HepG2 (cell line): ENCODE results near the gene PASK. TPM values are rescaled to one million over a fixed set of nuclear protein-coding genes. Genes with fewer than 3 reads are reported as not detected.

Experiments
- AHDC1 ChIP-seq: sonication (generic); formaldehyde crosslinking; IDR thresholded peaks from 2 replicates; pipeline ENCODE4 v1.5.1; 2020; ENCODE audit warnings: mild to moderate bottlenecking, missing genetic modification reagents, borderline replicate concordance
- AKAP8 ChIP-seq: sonication (generic); formaldehyde crosslinking; IDR thresholded peaks from 2 replicates; pipeline ENCODE4 v1.5.1; 2020; ENCODE audit warnings: mild to moderate bottlenecking, missing genetic modification reagents
- MEIS1 ChIP-seq: sonication (generic); formaldehyde crosslinking; IDR thresholded peaks from 2 replicates; pipeline ENCODE4 v1.9.0; 2021; ENCODE audit warnings: mild to moderate bottlenecking, missing genetic modification reagents, moderate library complexity, borderline replicate concordance
- THAP8 ChIP-seq: sonication (generic); formaldehyde crosslinking; IDR thresholded peaks from 2 replicates; pipeline ENCODE4 v1.5.1; 2020; ENCODE audit warnings: missing genetic modification reagents, mild to moderate bottlenecking, borderline replicate concordance
- THYN1 ChIP-seq: sonication (generic); formaldehyde crosslinking; IDR thresholded peaks from 2 replicates; pipeline ENCODE4 v1.8.1; 2023; ENCODE audit warnings: low read depth, mild to moderate bottlenecking, moderate library complexity, missing genetic modification reagents, borderline replicate concordance
- ZNF207 ChIP-seq: fragments of 450-650 bp; IDR thresholded peaks from 2 replicates; pipeline ENCODE4 v1.6.1; 2016; ENCODE audit warnings: antibody characterized with exemption, borderline replicate concordance
- ZNF556 ChIP-seq: sonication (generic); formaldehyde crosslinking; IDR thresholded peaks from 2 replicates; pipeline ENCODE4 v1.4.0; 2020; ENCODE audit warnings: mild to moderate bottlenecking, missing genetic modification reagents, borderline replicate concordance
- ZNF563 ChIP-seq: sonication (generic); formaldehyde crosslinking; IDR thresholded peaks from 2 replicates; pipeline ENCODE4 v1.8.0; 2022; ENCODE audit warnings: mild to moderate bottlenecking, moderate library complexity, missing genetic modification reagents
- ZNF580 ChIP-seq: IDR thresholded peaks from 2 replicates; pipeline ENCODE4 v1.6.1; 2016; ENCODE audit warnings: low read depth, borderline replicate concordance
- ZNF704 ChIP-seq: sonication (generic); formaldehyde crosslinking; IDR thresholded peaks from 2 replicates; pipeline ENCODE4 v1.8.1; 2023; ENCODE audit warnings: mild to moderate bottlenecking, inconsistent platforms, moderate library complexity, missing genetic modification reagents, borderline replicate concordance
- polyA plus RNA-seq, 8 experiments: library from polyadenylated mRNA; depleted of rRNA in 3 of 8; stranded (reverse) in 7 of 8; unstranded in 1 of 8; fragments of >200 nt; fragmentation: Illumina TruSeq in 4 of 8; extraction: Trizol in 4 of 8; gene quantifications; 2 replicates each; pipeline versions ENCODE4 v1.2.1 to v1.2.3, GENCODE V29; 2011 to 2016; ENCODE audit warnings: low read depth in 4 of 8, missing spikeins in 1 of 8, mixed read lengths in 1 of 8; ENCODE audit not compliant: insufficient read depth in 1 of 8
- total RNA-seq, 5 experiments: library from RNA; depleted of rRNA; stranded (reverse); fragments of >200 nt; fragmentation: Illumina TruSeq; extraction: Trizol; gene quantifications; 2 replicates each; pipeline ENCODE4 v1.2.3, GENCODE V29; 2016; ENCODE audit warnings: low read depth in 1 of 5
- TF ChIP-seq, protein P1 (sequence below), 2 experiments: sonication (generic) in 1 of 2; formaldehyde crosslinking in 1 of 2; IDR thresholded peaks; 2 replicates each; pipeline versions ENCODE4 v1.4.0 to v1.6.1; 2016 to 2020; ENCODE audit warnings: borderline replicate concordance in 1 of 2, low read depth in 1 of 2, mild to moderate bottlenecking in 1 of 2, missing genetic modification reagents in 1 of 2
- TF ChIP-seq, protein P2 (sequence below): sonication (generic); formaldehyde crosslinking; IDR thresholded peaks from 2 replicates; pipeline ENCODE4 v1.5.1; 2020; ENCODE audit warnings: mild to moderate bottlenecking, missing genetic modification reagents

Gene PASK
- total and polyA plus RNA-seq, 2 of the 13 experiments (the other 11 are each of a cell fraction or from before 2014, with no cell fraction given), result 6.9 to 17.0 TPM

- TF ChIP-seq, protein P1, sequence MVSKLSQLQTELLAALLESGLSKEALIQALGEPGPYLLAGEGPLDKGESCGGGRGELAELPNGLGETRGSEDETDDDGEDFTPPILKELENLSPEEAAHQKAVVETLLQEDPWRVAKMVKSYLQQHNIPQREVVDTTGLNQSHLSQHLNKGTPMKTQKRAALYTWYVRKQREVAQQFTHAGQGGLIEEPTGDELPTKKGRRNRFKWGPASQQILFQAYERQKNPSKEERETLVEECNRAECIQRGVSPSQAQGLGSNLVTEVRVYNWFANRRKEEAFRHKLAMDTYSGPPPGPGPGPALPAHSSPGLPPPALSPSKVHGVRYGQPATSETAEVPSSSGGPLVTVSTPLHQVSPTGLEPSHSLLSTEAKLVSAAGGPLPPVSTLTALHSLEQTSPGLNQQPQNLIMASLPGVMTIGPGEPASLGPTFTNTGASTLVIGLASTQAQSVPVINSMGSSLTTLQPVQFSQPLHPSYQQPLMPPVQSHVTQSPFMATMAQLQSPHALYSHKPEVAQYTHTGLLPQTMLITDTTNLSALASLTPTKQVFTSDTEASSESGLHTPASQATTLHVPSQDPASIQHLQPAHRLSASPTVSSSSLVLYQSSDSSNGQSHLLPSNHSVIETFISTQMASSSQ (IDR thresholded peaks at IDR 0.05; ENCODE audit: low read depth), result no peak
- TF ChIP-seq, protein P1 (CRISPR knock-in tag; IDR thresholded peaks at IDR 0.05; ENCODE audit: borderline replicate concordance), result 0 out of 2 replicates have a peak, but pooled peaks have one; percentile 42
- TF ChIP-seq ZNF704, result peak; percentile 78; the same call in 1 of the 2 replicates
- TF ChIP-seq, protein P2, sequence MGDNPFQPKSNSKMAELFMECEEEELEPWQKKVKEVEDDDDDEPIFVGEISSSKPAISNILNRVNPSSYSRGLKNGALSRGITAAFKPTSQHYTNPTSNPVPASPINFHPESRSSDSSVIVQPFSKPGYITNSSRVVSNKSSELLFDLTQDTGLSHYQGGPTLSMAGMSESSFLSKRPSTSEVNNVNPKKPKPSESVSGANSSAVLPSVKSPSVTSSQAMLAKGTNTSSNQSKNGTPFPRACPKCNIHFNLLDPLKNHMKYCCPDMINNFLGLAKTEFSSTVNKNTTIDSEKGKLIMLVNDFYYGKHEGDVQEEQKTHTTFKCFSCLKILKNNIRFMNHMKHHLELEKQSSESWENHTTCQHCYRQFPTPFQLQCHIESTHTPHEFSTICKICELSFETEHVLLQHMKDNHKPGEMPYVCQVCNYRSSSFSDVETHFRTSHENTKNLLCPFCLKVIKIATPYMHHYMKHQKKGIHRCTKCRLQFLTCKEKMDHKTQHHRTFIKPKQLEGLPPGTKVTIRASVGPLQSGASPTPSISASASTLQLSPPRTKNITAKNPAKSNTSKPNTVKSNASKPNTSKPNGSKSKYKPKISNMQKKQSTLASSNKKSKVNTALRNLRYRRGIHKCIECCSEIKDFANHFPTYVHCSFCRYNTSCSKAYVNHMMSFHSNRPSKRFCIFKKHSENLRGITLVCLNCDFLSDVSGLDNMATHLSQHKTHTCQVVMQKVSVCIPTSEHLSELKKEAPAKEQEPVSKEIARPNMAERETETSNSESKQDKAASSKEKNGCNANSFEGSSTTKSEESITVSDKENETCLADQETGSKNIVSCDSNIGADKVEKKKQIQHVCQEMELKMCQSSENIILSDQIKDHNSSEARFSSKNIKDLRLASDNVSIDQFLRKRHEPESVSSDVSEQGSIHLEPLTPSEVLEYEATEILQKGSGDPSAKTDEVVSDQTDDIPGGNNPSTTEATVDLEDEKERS (CRISPR knock-in tag), result no peak
- peak; percentile 27; the same call in 1 of the 2 replicates for TF ChIP-seq ZNF563 (CRISPR knock-in tag)
- no peak for TF ChIP-seq ZNF207
- TF ChIP-seq ZNF556 (CRISPR knock-in tag), result no peak
- 0 out of 2 replicates have a peak, but pooled peaks have one; percentile 16 for TF ChIP-seq ZNF580 (CRISPR knock-in tag)
- no peak for TF ChIP-seq AKAP8
- TF ChIP-seq THYN1 (CRISPR knock-in tag), result no peak
- no peak for TF ChIP-seq THAP8
- 0 out of 2 replicates have a peak, but pooled peaks have one; percentile 11 for TF ChIP-seq MEIS1 (CRISPR knock-in tag)
- TF ChIP-seq AHDC1, result no peak
These were observed 328 bp upstream of the PASK start (continued) for GRCh38 chr2:241149675-241149924.
